Vagina (tissue), 2 donors: ENCODE measurements around the gene LRRFIP1.

Experiments
- POLR2A ChIP-seq, 2 donors: fragments of 450-650 bp; IDR thresholded peaks; one replicate each; pipeline ENCODE4 v1.6.1; 2017; ENCODE audit warnings: antibody characterized with exemption in 2 of 2, mild to moderate bottlenecking in 2 of 2, moderate library complexity in 2 of 2
- TF ChIP-seq, protein P1 (sequence below), 3 experiments: fragments of 450-650 bp in 2 of 3; fragments of 200-600 bp in 1 of 3; sonication (generic) in 1 of 3; IDR thresholded peaks; one replicate each; pipeline ENCODE4 v1.5.1; 2017 to 2019; ENCODE audit warnings: antibody characterized with exemption in 3 of 3, mild to moderate bottlenecking in 2 of 3, moderate library complexity in 2 of 3

DNA sequence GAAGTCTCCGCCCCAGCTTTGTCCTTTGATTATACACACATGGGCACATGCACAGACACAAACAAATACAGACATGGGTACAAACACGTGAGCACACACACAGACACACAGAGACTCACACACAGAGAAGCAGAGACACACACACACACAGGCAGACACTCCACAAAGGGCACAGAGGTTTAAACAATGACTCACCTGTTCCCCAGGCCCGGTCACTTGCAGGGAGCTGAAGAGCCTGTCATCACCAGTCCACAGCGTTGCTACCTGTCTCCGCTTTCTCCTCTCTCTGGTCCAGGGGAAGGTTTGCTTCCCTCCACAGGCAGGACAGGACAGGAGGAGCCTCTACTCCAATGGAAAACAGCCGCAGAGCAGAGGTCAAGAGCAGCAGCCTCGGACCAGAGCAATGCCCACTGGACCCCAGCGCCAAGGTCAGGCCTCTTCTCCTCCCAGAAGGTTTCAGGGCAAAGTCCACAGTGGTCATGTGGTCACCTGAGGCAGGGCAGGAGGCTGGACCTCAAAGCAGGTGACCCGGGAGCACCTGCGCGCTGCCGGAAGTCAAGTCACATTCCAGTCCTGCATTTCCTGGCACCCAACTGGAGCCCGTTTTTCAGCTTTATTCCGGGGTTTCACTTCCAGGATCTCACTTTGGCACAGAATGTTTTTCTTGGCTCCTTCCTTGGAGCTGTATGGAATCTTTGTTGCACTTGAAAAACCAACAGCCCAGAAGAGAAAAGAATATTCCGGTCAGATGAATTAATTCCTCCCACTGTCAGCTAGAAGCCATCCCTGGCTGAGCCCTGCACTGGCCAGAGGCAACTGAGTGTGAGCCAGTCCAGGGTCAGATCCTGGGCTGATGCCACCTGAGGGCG, 36.9 kb upstream of the LRRFIP1 start, which contains the start of gene RAB17:
- TF ChIP-seq, protein P1, sequence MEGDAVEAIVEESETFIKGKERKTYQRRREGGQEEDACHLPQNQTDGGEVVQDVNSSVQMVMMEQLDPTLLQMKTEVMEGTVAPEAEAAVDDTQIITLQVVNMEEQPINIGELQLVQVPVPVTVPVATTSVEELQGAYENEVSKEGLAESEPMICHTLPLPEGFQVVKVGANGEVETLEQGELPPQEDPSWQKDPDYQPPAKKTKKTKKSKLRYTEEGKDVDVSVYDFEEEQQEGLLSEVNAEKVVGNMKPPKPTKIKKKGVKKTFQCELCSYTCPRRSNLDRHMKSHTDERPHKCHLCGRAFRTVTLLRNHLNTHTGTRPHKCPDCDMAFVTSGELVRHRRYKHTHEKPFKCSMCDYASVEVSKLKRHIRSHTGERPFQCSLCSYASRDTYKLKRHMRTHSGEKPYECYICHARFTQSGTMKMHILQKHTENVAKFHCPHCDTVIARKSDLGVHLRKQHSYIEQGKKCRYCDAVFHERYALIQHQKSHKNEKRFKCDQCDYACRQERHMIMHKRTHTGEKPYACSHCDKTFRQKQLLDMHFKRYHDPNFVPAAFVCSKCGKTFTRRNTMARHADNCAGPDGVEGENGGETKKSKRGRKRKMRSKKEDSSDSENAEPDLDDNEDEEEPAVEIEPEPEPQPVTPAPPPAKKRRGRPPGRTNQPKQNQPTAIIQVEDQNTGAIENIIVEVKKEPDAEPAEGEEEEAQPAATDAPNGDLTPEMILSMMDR (IDR thresholded peaks at IDR 0.05): no peak
- no peak for TF ChIP-seq POLR2A (IDR thresholded peaks at IDR 0.05)
